ENCODE measurements around the gene LEKR1. TPM values are rescaled to one million over a fixed set of nuclear protein-coding genes. Genes with fewer than 3 reads are reported as not detected.

The LEKR1 gene
- polyA plus RNA-seq, 1 experiment = 0.12 TPM

DNA sequence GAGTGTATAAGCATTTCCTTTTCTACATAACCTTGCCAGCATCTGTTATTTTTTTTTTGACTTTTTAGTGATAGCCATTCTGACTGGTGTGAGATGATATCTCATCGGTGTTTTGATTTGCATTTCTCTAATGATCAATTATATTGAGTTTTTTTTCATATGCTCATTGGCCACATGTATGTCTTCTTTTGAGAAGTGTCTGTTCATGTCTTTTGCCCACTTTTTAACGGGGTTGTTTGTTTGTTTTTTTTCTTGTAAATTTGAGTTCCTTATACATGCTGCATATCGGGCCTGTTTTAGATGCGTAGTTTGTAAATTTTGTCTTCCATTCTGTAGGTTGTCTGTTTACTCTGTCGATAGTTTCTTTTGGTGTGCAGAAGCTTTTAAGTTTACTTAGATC is 89.2 kb downstream of the LEKR1 start:
- POLR2A ChIA-PET = no interaction called here
- Histone ChIP-seq H3K36me3 (ENCODE audit: control insufficient read depth, insufficient read depth, low read length) (no peaks in the 10 kb centered on the region), H3K4me3 (ENCODE audit: low read depth, low read length) (no peak overlapping the region), H3K27me3 (ENCODE audit: control insufficient read depth, insufficient read depth, low read length) (no peaks in the 10 kb centered on the region)
- no peak for DNase-seq (ENCODE audit: low read depth)
- CTCF ChIA-PET = no interaction called here
- TF ChIP-seq, protein P1, sequence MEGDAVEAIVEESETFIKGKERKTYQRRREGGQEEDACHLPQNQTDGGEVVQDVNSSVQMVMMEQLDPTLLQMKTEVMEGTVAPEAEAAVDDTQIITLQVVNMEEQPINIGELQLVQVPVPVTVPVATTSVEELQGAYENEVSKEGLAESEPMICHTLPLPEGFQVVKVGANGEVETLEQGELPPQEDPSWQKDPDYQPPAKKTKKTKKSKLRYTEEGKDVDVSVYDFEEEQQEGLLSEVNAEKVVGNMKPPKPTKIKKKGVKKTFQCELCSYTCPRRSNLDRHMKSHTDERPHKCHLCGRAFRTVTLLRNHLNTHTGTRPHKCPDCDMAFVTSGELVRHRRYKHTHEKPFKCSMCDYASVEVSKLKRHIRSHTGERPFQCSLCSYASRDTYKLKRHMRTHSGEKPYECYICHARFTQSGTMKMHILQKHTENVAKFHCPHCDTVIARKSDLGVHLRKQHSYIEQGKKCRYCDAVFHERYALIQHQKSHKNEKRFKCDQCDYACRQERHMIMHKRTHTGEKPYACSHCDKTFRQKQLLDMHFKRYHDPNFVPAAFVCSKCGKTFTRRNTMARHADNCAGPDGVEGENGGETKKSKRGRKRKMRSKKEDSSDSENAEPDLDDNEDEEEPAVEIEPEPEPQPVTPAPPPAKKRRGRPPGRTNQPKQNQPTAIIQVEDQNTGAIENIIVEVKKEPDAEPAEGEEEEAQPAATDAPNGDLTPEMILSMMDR (IDR thresholded peaks at IDR 0.05; ENCODE audit: insufficient read depth, low read depth, low read length) = no peak

DNA sequence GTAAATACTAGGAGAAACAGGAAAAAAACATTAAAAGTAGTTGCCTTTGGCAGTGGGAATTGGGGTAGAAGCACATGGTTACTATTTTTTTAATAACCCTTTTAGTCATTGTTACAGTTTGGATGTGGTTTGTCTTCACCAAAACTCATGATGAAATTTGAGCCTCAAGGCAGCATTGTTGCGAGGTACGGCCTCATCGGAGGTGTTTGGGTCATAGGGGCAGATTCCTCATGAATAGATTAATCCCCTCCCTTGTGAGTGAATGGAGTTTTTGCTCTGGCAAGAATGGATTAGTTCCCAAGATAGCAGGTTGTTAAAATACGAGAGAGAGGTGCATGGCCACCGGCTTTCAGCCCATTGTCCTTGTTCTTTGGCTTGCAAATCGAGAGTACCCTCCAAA is 92.6 kb downstream of the LEKR1 start:
- DNase-seq (ENCODE audit: low read depth) = no peak
- ChIA-PET POLR2A (no interaction called here), CTCF (interaction anchor here (2.5 kb wide), 1 partner anchor 10 kb away, joined by 6 read pairs; no protein-coding TSS in a partner anchor)
- Histone ChIP-seq H3K27me3 (ENCODE audit: control insufficient read depth, insufficient read depth, low read length) (no peaks in the 10 kb centered on the region), H3K36me3 (ENCODE audit: control insufficient read depth, insufficient read depth, low read length) (no peaks in the 10 kb centered on the region), H3K4me3 (ENCODE audit: low read depth, low read length) (no peak overlapping the region)
- TF ChIP-seq, protein P1 (IDR thresholded peaks at IDR 0.05; ENCODE audit: insufficient read depth, low read depth, low read length) = no peak

DNA sequence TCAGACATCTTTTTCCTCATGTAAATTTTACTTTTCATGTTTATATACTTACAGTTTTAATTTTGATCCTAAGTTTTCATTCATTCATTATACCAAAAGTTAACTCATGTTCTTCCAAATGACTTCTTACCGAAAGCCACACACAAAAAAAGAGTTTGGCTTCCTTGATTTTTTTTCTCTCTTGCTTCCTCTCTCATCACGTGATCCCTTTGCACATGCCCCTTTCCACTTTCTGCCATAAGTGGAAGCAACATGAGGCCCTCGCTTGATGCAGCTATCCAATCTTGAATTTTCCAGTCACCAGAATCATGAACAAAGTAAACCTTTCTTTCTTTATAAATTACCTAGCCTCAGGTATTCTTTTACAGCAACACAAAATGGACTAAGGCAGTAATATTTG is 93.7 kb downstream of the LEKR1 start:
- ChIA-PET POLR2A (interaction anchor here (0.6 kb wide), 1 partner anchor 15 kb away, joined by 3 read pairs; no protein-coding TSS in a partner anchor), CTCF (interaction anchor here (2.5 kb wide), 1 partner anchor 11 kb away, joined by 6 read pairs; no protein-coding TSS in a partner anchor)
- TF ChIP-seq, protein P1 (IDR thresholded peaks at IDR 0.05; ENCODE audit: insufficient read depth, low read depth, low read length) = no peak

DNA sequence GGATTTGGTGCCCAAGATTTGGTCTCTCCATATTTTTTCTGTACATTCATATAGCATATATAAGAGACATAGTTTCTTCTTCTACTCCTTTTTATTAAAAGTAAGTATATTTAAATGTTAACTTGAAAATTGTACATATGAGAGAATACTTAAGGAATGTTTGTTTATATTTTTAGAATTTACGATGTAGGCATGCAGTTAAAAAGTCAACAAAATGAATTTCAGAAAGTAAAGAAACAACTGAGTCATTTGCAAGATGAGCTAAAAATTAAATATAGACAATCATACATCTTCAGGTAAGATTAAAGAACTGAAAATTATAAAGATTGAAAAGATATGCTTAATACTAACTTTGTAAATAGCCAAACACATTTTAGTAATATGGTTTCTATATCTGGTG is 94.2 kb downstream of the LEKR1 start:
- TF ChIP-seq, protein P1 (IDR thresholded peaks at IDR 0.05; ENCODE audit: insufficient read depth, low read depth, low read length) = no peak
- CTCF ChIA-PET = interaction anchor here (2.5 kb wide), 1 partner anchor 11 kb away, joined by 6 read pairs; no protein-coding TSS in a partner anchor
- POLR2A ChIA-PET = interaction anchor here (0.6 kb wide), 1 partner anchor 15 kb away, joined by 3 read pairs; no protein-coding TSS in a partner anchor

More for the DNA sequence above, 93.7 kb downstream of the LEKR1 start:
- Histone ChIP-seq H3K36me3 (ENCODE audit: control insufficient read depth, insufficient read depth, low read length) (no peaks in the 10 kb centered on the region), H3K4me3 (ENCODE audit: low read depth, low read length) (no peak overlapping the region), H3K27me3 (ENCODE audit: control insufficient read depth, insufficient read depth, low read length) (no peaks in the 10 kb centered on the region)
- DNase-seq (ENCODE audit: low read depth) = no peak

DNA sequence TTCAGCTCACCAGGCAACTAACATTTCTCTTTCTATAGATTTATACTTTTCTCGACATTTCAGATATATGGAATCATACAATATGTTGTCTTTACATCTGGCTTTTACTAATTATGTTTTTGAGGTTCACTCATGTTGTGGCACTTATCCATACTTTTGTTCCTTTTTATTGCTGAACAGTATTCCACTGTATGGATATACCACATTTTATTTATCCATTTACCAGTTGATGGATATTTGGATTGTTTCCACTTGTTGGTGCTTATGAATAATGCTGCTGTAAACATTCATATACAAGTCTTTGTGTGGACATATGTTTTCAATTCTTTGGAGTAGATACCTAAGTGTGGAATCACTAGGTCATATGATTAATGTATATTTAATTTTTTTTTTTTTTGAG is 97.2 kb downstream of the LEKR1 start:
- Histone ChIP-seq H3K27me3 (ENCODE audit: control insufficient read depth, insufficient read depth, low read length) (no peaks in the 10 kb centered on the region), H3K4me3 (ENCODE audit: low read depth, low read length) (no peak overlapping the region), H3K36me3 (ENCODE audit: control insufficient read depth, insufficient read depth, low read length) (no peaks in the 10 kb centered on the region)
- ChIA-PET CTCF (no interaction called here), POLR2A (no interaction called here)
- DNase-seq (ENCODE audit: low read depth) = no peak
- TF ChIP-seq, protein P1 (IDR thresholded peaks at IDR 0.05; ENCODE audit: insufficient read depth, low read depth, low read length) = no peak

More for the DNA sequence above, 94.2 kb downstream of the LEKR1 start:
- no peak for DNase-seq (ENCODE audit: low read depth)
- Histone ChIP-seq H3K27me3 (ENCODE audit: control insufficient read depth, insufficient read depth, low read length) (no peaks in the 10 kb centered on the region), H3K36me3 (ENCODE audit: control insufficient read depth, insufficient read depth, low read length) (no peaks in the 10 kb centered on the region), H3K4me3 (ENCODE audit: low read depth, low read length) (no peak overlapping the region)
